Glomerular visceral epithelial cell (primary cell): ENCODE data around the gene PHLPP1.
"Not testable (repeated sequence)": the region's sequence is repeated elsewhere in the genome, so short reads cannot be mapped to it uniquely, and the experiment has no call there.

Experiments used
- DNase-seq: peaks from one replicate; pipeline ENCODE4 v3.0.0-alpha.2; 2016; ENCODE audit errors: extremely low spot score

Gene PHLPP1

DNA sequence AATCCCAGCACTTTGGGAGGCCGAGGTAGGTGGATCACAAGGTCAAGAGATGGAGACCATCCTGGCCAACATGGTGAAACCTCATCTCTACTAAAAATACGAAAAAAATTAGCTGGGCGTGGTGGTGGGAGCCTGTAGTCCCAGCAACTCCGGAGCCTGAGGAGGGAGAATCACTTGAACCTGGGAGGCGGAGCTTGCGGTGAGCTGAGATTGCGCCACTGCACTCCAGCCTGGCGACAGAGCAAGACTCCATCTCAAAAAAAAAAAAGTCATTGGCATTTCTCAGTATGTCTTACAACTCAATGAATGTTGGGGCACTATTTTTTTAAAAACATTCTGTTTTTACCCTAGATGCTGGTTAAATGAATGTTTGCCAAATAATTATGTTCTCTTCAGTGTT lies 94.1 kb downstream of the PHLPP1 start:
- DNase-seq: not testable (repeated sequence)

DNA sequence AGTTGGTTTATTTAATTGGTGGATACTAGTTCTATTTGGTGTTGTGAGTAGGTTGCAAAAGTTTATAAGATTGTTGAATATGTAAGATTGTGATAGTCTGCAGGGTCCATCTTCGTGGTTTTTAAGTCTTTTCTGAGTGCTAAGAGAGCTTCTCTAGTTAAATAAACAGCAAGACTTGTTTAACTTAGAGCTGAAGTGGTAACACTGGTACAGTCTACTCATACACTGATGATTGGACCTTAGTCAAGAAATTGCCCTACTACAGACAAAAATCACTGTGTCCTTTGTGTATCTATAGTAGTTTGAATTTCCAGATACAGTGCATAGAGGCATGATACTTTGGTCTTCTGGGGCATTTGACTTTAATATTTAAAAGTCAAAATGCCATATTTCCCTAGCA lies 94.6 kb downstream of the PHLPP1 start:
- DNase-seq: no peak

DNA sequence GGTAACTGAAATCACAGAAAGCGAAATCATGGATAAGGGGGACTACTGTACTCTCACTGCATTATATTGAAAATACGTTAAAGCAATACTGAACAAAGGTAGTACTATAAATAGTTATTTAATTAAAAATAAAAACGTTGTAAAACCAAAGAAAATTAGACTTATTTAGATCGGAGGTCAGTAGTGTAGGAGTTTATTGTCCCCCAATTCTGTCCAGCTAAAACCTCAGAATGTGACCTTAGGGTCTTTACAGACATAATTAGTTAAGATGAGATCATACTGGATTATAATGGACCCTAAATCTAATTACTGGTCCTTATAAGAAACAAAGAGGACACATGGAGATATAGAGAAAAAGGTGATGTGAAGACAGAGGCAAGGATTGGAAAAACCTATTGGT lies 95.3 kb downstream of the PHLPP1 start:
- DNase-seq: no peak

DNA sequence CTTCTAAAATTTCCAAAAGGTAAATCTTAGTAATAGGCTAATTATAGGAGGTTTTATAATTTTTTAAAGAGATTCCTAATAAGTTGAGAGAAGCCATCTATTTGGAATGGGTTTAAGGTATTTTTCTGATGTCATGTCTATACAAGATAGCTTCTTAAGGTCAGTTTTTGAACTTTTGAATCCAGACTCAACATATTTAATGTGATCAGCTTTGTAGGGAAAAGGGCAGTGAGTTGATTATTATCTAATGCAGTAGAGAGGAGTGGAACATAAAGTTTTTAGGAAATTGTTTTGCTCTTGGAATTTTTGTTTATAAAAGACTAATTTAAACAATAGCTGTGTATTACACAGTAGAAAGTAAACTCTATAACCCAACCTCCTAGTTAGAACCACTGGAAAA lies 96.3 kb downstream of the PHLPP1 start:
- DNase-seq: no peak

DNA sequence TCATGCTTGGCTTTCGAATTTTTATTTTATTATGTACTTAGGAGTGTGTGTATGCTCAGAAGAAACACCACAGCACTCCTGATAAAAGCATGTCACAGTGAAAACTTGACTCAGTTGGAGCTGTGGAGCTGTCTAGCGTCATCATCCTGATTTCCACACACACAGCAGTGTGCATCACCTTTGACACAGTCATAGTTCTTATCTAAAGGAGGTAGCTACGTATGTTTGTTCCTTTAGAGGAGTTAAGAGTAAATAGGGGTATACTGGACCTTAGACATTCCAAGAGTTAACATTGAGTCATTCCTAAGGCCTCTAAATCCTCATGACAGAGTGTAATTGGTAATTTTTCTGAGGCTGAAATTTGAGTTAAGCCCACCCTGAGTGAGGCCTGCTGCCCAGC lies 96.9 kb downstream of the PHLPP1 start:
- DNase-seq: no peak

DNA sequence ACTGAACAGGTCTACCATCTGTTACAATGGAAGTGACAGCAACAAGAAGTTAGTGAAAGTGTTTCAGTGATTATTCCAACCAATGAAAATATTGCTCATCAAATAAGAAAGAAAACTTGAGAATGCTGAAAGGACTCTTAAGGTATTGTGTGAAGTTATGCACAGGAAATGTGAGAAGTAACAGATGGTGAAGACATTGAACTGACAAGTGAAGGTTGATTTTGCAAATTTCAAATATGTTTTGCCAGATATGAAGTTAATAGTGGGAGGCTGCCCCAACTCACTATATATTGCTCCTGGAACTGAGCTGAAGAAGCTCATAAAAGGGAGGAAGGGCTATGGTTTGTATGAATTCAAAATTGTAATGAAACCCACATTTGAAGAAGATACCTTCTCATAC lies 97.5 kb downstream of the PHLPP1 start:
- no peak for DNase-seq

DNA sequence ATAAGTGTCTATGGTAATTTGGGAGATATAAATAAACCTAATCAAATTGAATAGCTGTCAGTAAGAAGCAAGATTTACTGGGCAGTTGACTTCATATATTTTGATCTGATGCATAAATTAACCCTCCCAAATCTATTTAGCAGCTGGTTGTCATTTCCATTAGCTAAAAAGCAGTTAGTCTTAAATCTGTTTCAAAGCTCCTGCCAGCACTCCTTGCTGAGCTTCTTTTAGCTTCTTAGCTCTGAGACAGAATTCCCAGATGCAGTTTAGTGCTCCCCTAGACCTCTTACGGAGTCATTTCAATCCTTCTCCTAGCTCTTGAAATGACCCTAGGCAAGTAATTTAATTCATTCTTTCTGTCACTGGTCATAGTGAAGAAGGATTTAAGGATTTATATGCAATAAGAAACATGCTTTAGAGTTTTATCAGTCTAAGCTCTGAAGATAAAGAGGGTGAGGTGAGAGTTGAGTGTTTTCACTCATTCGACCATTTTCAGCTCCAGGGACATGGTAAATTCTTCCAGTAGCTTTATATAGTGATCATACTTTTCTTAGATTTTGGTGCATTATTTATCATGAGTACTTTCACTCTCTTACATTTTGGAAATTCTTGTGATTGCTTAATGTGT lies 98.9 kb downstream of the PHLPP1 start:
- DNase-seq: no peak

DNA sequence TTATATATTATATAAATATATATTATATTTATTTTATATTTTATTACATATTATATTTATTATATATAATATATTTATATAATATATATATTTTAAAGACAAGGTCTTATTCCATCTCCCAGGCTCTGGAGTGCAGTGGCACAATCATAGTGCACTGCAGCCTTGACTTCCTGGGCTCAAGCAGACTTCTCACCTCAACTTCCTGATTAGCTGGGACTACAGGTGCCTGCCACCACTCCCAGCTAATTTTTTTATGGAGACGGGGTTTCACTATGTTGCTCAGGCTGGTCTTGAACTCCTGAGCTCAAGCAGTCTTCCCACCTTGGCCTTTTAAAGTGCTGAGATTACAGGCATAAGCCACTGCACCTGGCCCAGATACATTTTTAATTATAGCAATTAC lies 110.0 kb downstream of the PHLPP1 start:
- DNase-seq: no peak

DNA sequence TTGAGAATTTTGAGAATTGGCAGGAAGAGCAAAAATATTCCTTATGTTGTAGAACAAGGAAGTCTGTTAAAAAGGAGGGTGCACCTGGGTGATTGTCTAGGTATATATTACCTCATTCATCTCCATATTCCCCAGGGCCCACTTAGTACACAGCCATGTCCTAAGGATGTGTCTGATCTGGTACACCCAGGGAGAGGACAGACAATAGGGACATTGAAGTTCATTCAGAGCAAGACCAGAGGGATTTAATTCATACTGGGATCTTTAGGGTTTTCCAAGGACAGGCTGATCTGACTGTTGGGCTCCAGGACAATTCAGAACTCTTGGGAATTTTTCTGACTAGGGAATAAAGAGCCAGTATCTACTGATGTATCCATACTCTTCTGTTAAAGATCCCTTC lies 112.1 kb downstream of the PHLPP1 start:
- DNase-seq: no peak

DNA sequence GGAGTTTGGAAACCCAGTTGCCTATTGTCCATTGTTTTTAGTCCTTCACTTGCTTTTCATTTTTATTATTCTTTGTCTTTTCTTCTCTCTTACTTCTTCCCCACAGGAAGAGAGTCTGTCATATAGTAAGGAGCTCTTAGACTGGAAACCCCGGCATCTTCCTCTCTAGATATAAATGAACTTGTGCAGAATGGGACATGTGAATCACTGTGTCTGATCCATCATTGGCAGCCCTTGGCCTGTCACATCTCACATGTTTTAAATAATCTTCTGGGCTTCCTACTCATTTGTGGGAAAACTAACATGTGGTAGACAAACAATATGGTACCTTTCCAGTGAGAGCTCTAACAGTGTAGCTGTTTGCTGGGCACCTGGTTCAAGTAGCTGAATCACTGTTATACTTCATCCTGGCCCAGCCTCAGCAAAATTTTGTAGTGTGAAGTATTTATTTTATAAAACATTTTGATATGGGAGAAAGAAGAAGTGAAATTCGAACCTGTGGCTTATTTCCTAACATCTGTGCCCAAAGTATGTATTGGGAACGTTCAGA lies 112.8 kb downstream of the PHLPP1 start:
- DNase-seq: no peak

DNA sequence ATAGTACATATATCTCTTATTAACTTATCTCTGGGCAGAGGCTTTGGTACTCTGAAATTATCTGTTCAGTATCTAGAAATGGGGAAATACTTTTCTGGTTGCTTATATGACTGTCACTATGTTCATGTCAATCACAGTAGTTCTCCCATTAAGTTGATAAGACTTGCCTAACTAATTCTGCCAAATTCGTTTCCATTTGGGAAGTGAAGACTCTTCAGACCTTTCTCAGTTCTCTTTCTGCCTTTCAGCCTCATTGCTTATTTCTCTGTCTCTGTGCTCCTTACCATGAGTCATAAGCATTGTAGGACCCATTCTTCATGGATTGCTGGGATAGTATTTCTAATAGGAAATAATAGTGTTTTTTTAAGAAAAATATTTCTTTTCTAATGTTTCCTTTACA lies 113.5 kb downstream of the PHLPP1 start:
- no peak for DNase-seq

DNA sequence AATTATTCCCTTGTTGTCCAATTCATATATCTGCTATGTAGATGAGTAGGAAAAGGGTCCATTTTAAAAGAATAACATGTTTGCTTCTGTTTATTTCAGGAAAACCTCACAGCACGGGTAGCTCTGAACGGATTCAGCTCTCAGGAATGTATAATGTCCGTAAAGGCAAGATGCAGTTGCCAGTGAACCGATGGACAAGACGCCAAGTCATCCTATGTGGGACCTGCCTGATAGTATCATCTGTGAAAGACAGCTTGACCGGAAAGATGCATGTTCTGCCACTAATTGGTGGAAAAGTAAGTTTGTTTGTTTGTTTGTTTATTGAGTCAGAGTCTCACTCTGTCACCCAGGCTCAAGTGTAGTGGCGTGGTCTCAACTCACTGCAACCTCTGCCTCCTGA lies 114.6 kb downstream of the PHLPP1 start:
- no peak for DNase-seq

DNA sequence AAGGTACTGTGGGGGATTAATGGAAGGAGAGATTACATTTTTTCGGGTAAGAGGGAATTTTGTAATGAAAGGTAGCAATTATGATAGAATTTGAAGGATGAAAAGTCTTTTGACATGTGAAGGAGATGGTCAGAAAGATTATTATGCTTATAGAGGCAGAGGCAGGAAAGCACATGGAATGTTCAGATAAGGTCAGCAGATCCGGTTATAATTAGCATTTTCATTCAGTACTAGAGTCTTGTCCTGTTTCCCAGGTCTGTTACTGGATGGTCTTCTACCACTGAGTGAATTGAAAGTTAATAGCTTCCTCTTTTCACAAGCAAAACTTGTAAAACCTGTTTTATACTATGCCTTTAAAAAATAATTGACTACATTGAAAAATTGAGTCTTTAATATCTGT lies 116.9 kb downstream of the PHLPP1 start:
- DNase-seq: no peak

DNA sequence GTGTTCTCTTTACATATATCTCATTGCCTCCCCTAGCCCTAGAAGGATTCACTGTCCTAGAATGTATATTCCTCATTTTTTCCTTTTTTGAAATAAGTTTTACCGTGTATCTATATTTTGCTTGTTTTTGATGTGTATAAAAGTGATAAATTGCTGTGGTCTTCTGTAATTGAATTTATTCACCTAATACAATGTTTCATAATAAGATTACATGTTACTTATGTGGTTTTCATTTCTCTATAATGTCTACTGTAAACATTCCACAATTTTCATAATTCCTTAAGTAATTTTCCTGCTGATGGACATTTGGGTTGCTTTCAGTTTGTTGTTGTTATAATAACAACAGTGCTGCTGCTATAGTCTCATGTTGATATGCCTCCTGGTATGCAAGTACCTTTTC lies 118.2 kb downstream of the PHLPP1 start:
- no peak for DNase-seq

DNA sequence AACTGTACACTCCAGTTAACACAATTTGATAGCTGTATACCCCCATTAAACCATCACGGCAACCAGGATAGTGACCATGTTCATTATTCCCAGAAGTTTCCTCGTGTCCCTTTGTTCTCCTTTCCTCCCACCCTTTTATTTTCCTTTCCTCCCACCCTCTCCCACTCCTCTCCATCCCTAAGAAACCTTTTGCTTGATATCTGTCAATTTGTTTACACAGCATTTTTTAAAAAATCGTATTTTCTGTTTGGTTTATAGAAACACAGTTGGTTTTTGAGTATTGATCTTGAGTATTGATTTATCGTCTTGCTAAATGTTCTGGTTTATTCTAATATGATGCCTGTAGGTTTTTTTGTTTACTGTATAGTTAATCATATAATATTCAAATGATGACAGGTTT lies 119.4 kb downstream of the PHLPP1 start:
- DNase-seq: no peak

DNA sequence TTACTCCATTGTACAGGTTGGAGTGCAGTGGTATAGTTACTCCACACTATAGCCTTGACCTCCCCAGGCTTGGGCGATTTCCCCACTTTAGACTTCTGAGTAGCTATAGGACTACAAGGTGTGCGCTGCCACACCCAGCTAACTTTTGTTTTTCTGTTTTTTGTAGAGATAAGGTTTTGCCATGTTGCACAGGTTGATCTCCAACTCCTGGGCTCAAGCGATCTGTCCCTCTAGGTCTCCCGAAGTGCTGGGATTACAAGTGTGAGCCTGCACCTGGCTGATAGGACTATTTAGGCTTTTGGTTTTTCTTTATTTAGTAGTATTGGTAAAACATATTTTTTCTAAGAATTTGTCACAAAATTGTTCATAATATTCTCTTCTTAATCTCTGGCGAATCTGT lies 121.7 kb downstream of the PHLPP1 start:
- DNase-seq: no peak

DNA sequence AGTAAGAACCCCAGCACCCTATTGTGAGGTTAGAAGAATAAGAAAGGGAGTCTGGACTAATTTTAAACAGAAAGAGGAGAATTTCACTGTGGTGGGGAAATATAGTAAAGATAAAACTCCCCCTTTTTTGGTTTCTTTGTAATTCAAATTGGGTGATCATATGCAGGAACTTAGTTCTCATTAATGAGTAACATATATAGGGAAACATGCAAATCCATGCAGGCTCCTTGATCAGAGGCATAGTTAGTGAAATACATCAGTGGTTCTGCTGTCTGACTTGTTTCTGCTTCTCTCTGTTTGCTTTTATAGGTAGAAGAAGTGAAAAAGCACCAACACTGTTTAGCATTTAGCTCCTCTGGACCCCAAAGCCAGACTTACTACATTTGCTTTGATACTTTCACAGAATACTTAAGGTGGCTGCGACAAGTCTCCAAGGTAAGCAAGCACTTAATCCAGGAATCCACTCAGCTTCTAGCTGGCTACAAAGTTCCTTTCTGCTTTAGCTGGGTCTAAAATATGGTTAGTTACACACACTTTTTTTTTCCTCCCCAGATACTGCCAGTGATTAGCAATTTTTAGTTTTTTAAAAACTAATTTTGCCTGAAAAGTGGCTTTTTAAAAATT lies 123.2 kb downstream of the PHLPP1 start:
- DNase-seq: no peak

DNA sequence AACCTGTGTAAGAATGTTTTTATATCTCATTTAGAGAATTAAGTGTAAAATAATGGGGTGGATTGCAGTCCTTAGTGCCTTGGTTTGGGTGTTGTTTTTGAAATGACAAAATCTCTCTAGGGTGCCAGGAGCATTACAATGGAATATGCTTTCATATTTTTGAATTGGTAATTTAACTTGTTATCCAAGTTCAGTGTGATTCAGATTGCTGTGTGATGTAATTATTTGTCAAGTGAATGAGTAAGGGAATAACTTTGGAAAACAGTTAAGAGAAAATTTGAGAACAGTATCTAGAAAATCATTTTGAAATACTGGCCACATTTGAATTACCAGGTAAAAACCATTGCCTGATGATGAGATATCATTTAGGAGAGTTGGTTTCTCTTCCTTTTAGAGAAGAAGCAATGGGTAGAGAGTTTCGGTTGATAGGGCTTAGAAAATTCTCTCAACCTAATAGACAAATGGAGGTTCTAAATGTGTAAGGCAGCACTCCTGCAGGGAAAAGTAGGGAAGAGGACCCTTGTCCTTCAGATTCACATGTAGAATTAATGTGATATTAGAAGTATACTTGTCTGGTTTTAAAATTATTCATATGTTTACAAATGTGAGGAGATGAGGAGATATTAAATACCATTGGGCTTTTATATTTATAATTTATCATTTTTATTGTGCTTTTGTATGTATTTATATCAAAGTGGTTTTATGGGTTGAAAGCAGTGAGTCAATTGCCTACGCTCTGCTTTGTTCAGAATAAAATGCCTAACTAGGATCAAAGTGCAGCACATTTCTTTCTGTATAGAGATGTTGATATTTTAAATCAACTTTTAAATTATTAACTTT lies 124.8 kb downstream of the PHLPP1 start:
- DNase-seq: no peak

DNA sequence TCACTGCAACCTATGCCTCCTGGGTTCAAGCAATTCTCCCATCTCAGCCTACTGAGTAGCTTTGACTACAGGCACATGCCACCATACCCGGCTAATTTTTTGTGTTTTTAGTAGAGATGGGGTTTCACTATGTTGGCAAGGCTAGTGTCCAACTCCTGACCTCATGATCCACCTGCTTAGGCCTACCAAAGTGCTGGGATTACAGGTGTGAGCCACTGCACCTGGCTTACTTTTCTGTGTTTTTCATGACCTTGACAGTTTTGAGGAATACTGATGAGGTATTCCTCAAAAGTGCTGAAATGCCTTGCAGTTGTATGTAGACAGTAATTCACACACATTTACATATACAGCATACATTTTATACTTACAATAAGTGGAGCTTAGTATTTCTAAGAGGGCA lies 126.1 kb downstream of the PHLPP1 start:
- DNase-seq: no peak

DNA sequence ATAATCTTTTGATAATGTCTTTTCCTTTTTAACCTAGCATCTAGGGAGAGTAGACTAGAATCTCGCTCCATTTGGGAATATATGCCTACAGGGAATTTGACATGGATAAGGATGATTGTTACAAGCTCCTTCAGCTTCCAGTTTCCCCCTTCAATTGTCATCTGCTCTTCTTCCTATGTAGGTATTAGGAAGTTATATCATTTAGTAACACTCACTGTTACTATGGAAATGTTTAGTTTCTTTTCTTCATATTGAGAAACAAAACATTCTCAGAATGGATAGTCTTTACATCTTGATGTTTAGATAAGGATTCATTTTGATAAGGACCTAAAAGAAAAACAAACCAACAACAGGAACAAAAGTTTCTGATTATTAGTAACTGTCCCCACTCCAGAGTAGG lies 127.6 kb downstream of the PHLPP1 start:
- no peak for DNase-seq

DNA sequence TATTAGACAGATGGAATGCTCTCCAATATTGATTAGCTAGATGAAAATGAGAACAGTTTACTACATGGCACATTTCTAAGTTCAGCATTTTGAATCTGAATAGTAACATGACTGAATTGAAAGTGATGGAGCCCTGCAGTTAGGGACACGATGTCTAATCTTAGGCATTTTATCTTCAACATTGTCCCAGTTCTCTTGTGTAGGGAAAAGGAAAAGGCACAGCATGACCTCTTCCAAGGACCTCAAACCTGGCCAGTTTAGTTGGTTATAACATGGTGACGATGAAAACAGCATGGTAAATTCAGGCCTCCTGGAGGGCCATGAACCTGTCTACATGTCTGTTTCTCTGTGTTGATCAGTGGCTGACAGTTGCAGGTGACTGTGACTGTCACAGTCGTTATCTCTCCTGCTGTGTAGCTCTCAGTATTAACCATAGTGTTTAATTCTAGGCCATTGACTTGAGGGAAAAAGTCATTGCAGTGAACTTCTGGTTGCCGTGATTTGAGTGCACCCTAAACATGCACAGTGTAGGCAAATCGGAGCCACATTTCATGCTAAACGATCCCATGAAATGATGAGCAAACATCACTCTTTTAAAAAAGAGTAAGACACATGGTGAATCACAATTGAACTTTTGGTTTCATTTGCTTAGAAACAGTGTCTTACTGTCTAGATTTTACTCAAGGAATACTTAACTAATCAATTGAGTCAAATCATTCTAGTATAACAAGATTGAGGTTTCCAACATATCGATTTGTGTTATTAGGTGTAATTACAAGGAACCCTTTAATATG lies 129.7 kb downstream of the PHLPP1 start:
- DNase-seq: no peak

DNA sequence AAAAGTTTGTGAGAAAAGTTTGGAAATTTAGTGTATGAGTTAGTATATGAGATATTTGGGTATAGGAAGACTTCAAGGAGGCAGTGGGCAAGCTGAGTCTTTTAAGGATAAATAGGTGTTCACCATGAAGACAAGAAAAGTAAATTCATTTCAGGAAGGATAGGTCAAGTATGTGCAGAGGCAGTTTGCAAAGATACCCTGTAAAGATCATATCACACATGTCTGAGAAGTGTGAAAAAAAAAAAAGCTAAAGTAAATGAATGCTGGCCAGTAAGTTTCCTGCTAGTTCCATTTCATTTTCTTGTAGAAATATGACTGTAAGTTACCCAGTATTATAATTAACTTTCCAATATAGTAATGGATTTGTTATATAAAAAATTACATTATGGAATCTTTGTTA lies 131.0 kb downstream of the PHLPP1 start:
- no peak for DNase-seq
